HG03354 (cell line): ENCODE results near the gene TREH.
A peak's percentile ranks its signal among the peaks of the same experiment; 100 is the strongest.

ENCODE experiments used
- ATAC-seq: cut with Tn5 transposase; IDR thresholded peaks from one replicate; pipeline ENCODE4 v1.9.1; 2021; ENCODE audit warnings: mild to moderate bottlenecking; ENCODE audit not compliant: unreplicated experiment, poor library complexity, severe bottlenecking

Gene TREH

DNA sequence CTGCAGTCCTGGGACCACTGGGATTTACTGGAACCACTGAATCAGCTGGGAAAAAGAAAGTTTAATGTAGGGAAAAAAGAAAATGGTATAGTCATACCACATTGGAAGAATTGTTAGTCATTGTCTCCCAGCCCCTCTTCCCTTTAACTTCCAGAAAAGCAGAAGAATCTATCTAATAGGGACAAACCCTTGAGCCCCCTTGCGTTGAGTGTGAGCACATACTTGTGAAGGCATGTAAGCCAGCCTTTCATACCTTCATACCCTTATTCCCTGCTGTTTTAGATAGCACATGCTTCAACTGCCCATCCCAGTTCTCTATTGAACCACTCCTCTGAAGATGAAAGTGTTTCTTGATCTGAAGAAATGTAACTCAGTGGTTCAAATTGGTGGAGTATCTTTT, 6.6 kb downstream of the TREH start:
- ATAC-seq, result no peak

DNA sequence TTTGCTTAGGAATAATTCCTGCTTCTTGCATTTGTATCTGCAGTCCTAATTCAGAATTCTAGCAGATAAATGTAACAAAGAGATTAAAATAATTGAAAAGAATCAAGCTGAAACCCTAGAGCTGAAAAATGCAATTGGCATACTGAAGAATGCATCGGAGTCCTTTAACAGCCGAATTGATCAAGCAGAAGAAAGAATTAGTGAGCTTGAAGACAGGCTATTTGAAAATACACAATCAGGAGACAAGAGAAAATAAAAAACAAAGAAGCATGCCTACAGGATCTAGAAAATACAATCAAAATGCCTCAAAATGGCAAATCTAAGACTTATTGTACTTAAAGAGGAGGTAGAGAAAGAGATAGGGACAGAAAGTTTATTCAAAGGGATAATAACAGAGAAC, 8.2 kb downstream of the TREH start:
- ATAC-seq, result no peak

DNA sequence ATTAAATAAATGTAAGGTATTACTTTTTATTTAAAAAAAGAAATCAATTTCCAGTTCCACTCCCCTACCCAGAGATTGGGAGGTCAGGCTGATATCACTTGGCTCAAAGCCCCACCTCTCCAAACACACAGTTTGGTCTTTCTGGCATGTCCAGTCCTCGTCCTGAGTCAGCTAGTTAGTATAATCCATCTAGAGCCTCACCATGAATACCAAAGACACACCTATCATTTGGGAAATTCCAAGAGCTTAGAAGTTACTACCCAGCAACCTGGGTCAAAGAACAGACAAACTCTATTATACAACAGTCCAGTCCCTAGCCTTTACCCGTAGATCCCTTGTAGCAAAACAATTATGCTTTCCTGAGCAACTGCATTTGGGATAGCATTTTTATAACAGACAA, 9.4 kb downstream of the TREH start:
- ATAC-seq, result no peak

DNA sequence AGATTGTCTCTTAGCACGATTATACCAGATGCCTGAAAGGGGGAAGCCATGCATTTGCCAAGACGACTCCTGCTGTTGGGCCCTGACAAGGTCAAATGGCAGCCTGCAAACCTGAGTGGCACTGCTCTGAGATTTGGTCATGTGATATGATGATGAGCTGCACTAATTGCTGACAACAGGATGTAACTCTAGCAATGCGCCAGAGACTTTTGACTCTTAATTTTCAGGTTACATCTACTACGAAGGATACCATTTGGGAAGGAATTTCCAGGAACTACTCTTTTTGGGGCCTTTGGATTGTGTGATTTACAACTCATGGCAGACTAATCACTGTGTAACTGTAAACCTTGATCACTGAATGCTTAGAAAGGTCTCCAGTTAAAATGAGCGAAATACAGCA, 13.1 kb downstream of the TREH start:
- ATAC-seq, result no peak

DNA sequence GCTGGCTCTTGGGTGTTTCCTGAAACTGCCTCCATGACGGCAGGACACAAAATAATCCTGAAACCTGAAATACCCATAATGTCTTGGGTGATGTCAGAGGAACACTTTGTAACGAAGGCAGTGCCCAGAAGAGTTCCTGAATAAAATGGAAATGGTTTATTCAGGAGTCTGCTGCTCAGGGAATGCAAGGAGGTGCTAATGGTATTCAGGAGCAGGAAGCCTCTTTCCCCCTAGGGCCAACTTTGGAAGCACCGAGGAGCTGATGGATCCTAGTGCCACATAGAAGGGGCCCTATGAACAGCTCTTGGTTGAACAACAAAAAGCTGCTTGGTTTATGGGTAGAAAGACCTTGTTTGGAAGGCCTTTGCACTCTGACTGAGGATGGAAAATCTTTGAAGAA, 15.5 kb downstream of the TREH start:
- ATAC-seq, result no peak

DNA sequence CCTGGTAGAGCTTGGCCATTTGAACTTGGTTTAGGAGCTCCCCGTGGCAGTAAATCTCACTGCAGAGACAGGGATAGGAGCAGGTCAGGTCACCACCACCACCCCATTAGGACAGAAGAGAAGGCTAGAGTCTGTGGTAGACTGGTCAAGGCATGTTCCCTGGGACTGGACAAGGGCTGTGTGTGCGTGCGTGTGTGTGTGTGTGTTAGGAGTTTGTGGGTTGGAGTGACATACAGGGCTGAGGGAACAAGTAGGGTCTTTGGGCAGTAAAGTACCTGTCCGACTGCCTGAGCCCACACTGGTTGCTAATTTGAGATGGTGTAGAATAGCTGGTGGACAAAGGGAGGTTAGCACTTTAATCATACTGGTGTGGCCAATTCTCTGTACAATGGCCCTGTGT, 16.1 kb downstream of the TREH start:
- no peak for ATAC-seq

DNA sequence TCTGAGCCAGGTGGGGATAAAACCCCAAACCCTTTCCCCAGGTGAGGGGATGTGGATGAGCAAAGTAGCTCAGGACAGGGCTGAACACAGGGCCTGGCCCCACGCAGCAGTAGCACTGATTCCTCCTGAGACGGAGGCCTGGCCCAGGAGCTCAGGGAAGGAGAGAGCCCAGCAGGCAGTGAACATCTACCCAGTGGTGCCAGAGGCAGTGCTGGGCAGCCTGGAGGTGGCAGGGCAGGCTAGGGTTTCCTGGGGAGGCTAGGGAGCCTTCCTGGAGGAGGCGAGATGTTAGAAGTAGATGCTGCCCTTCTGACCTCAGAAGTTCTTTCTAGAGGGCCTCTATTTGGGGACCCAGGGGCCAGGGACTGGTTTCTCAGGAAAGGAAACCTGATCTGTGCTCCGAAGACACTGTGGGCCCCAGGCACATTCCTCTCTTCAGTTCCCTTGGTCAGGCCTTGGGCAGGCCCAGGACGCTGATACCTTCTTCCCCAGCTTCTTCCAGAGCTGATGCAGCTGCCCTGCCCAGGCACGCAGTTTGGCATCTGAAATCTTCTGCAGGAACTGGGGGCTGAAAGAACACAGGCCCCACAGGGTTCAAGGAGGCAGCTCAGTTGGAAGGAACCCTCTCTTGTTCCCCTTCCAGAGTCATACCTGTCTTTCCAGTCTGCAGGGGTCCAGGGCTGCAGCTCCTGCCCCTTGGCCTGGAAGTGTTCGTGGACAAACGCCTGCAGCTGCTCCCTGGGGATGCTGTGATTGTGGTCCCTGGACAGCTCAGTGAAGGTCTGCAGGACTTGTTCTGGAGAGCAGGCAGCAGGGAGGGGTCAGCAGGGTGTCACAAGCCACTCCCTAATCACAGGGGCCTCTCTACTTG, 16.8 kb downstream of the TREH start:
- no peak for ATAC-seq

DNA sequence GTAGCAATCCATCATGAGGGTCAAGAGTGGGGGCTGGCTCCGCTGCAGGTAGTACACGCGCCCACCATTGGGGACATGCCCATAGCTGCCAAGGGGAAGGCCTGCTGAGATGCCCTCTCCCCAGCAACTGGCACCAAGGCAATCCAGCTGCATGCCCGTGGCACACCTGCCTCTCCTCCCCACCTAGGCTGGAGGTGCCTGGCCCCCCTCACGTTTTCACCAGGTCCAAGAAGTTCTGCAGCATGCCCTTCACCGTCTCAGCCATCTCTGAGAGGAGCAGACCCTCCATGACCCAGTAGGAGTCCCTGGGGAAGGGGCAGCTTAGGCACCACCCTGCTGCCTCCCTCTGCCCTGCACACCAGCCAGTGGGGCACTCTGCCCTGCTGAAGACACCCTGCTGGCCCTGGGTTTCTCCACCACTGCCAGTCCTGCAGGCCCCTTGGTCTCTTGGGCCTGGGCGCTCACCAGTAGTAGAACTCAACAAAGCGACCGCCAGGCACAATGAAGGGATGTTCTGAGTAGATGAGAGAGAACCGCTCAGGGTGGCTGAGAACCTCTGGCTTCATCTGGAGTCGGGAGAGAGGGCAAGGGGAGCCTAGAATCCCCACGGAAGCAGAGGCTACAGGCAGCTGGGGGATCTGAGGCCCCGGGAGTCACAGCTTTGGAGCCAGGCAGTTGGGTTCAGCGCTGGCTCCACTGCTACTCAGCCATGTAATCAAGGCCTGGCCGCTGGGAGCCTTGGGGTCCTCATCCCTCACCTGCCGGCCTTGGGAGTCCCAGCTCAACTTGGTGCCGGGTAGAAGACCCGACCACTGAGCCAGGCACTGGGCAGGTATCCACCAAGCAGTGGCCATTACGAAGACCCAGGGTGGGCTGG, 17.8 kb downstream of the TREH start:
- ATAC-seq, result no peak

DNA sequence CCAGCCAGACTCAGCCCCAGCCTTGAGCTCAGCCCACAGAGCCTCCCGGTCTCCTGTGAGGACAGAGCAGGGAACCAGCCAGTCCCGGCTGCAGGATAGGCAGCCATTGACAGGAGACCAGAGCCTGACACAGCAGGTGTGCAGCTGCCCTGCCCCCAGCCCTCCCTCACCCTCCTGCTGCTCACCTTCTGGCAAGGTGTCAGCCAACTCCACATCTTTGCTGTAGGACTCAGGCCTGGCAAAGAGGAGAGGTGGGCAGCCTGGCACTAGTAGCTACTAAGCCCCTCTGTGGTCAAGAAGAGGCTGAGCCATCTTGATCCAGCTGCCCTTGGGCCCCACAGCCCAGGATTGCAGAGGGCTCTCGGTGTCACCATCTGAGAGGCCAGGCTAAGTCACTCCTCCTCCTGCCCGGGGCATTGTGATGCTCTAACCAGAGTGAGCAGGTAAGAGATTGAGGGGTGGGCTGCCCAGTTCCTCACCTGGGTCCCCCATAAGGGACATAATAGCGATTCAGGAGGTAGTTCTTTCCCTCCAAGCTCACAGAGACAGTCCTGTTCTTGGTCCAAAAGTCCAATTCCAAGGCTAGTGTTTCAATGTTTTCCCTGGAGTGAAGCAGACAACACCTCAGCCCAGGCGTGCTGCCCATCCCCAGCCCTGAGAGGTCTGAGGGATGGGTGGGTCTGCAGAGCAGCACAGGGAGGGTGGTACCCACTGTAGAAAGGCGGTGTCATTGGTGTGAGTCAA, 18.6 kb downstream of the TREH start:
- ATAC-seq, result no peak

DNA sequence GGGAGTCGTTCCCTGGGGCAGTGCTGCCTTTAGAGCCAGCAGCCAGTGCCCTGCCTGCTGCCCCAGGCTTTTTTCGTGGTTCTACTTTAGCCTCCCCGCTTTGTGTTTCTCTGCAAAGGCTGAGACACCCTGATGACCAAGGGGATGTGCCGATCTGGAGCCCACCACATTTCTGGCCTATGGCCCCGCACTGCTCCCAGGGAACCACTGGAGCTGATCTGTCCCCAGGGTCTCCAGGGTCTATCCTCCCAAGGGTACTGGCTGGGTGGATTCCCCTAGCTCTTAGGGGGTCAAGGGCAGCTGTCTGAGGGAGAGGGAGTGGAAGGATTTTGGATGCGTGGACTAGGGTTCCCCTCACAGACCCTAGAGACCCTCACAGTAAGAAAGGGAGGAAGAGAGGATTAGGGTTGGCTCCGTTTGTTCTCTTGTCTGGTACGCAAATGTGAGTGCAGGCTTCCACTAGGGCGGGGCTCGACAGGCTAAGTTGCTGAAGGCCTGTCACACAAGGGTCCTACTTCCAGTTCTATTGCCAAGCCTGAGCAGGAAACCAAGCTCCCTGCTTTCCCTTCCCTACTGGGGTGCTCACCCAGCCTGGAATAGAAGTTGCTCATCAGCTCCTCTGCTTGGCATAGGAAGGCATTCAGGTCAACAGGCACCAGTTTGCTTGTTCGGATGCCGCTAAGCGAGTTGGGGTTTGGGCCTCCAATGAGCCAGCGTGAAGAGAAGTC, 19.3 kb downstream of the TREH start:
- no peak for ATAC-seq

DNA sequence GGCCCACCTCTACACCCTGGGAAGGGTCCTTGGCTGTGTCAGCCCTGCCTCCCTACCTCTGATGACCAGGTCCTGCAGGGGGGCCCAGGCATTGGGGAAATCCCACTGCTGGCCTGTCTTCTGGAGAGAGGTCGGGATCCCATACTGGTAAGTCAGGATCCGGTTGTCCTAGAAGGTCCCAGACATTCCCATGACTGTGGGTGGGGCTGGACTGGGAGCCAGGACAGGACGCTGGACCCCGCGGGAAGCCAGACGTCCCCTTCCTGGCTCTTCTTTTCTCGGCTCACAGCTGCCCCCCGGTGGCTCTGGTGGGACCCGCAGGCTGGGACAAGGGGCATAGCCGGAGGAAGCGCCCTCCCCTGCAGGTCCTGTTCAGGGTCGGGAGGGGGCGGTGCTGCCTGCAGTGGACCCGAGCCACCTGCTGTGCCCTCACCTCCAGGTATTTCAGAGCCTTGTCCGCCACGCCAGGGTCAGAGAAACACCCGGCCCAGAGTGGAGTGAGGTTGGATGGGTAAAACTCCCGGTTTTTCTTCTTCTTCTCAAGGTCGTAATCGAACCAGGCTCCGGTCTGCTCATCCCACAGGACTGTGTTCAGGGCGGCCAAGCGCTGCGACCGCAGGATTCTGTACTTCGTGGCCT, 20.0 kb downstream of the TREH start:
- peak; percentile 93 for ATAC-seq

DNA sequence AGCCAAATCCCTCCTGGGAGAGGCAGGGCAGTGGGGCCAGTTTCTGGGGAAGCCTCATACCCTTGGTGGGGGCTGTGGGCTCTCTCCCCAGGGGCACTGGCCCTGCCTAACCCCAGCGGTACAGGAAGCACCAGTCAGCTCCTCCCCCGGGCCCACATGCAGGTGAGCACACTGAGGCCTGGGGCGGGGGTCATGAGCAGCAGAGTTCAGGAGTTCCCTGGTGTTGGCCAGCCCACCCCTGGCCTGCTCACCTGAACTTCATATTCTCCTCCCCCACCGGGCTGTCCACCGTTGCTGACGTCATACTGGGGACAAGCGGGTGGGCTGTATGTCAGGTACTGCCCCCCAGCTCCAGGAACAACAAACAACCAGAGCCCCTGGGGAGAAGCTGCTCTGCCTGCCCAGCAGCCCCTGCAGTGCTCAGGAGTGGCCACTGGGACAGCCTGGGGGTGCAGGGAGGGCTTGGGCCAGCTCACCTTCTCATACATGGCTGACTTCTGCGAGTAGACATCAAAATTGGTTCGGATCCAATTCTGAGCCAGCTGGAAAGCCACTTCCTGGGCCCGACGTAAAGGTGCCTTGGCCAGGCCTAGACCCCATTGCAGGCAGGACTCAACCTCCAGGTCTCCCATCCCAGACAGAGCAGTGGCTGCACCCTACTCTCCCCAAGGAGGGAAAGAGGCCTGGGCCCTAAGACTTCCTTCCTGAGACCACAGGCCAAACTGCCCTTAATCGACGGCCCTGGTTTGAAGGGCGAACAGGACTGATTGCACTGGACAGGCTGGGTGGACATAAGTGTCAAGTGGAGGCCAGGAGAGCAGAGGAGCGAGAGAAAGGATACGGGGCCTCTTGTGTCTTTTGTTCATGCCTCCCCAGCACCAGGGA, 20.8 kb downstream of the TREH start:
- ATAC-seq, result no peak

DNA sequence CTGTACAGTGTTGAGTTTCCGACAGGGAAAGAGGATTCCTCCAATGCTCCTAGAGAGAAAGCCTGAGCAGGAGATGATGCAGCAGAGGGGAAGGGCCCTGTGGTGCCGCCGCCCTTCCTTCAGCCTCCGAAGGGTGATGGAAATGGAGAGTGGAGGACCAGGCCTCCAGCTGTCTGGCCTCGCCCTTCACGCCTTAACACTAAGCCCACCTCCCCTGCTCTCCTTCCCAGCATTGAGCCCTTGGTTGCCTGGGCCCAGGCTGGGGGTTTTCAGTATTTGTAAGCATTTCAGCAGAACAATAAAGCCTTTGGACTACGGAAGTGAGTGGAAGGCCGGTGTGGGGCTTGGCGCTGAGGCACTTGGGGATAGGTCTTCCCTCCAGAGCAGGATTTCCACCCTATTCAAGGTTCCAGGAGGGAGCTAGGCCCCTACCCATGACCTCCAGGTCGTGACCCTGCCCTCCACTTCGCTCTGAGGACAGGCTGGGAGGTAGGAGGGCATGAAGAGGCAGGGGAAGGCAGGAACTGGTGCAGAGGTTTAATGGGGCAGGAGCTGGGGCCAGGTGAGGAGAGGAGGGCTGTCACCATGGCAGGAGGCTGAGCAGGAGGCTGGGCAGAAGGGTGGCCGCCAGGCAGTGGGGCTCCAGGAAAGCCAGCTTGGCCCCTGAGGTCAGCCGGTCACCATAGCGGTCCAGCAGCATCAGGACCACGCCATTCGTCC, 21.6 kb downstream of the TREH start:
- no peak for ATAC-seq

DNA sequence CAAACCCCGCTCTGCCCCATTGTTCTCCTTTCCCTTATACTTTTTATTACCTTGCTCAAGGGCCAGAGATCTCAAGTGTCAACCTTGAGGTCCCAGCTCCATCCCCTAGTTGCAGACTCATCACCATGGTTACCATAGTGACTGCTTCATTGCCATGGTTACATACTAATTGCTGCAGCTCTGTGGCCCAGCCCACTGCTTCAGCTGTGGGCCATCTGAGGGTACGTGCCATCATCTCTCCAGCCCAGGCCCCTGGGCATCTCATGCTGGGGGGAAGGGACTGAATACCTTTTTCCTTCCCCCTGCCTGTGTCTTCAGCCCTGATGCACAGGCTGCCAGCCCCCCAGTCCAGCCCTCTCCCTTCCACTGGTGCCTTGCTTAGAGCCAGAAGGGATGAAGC, 22.2 kb downstream of the TREH start:
- ATAC-seq, result no peak

DNA sequence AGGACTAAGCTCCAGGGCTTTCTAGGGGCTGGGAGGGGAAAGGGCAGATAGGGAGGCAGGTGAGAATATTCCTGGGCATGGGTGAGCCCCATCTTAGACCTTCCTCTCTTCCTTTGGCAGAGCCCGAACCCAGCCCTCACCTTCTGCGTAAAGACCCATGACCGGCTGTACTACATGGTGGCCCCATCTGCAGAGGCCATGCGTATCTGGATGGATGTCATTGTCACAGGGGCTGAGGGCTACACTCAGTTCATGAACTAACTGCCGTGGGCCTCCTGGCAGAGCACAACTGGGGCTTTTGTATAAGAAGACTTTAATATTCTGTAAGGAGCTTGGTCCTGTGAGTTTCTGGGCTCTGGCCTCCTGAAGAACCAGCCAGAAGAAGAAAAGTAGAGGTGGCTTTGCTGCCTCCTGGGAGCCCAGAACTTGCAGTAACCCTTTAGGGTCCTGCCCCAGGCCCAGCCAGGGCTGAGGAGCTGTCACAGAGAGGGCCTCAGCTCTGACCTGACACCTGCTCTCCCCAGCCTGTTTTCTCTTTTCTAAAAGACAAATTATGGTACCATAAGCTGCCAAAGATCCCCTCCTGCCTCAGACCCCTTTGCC, 22.8 kb downstream of the TREH start:
- no peak for ATAC-seq

DNA sequence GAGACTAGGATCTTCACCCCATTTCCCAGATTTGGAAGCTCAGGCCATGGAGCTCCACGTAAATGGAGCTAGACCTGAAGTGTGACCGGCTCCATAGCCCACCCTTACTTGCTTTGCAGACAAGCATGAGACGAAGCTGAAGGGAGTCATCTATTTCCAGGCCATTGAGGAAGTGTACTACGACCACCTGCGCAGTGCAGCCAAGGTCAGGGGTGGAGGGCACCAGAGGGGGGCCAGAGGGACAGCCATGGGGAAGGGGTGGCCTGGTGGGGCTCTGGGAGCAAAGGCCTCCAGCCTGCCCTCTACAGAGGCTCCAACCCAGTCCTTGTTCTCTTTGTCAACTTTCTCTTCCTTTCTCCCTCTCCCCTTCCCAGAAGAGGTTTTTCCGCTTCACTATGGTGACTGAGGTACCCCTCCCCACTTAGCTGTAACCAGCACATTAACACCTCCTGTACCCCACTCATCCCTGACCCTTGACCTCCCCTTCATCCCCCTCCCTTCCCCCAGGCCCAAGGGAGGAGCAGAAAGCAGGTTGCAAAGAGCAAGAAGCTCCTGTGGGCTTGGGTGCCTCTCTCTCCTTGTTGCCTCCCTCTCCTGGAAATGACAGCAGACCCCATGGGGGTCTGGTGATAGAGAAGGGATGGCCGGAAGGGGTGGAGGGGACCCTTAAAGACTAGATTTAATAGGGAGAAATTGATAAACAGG, 23.8 kb downstream of the TREH start:
- no peak for ATAC-seq
